HG02943 (cell line): ENCODE measurements around the gene DGKI.

ENCODE experiments used
- ATAC-seq: cut with Tn5 transposase; IDR thresholded peaks from one replicate; pipeline ENCODE4 v1.9.1; 2021; ENCODE audit warnings: mild to moderate bottlenecking, low read depth, moderate library complexity; ENCODE audit not compliant: unreplicated experiment

Gene DGKI

GRCh38 chr7:137572056-137572784, 274.6 kb downstream of the DGKI start:
- ATAC-seq = no peak

- ATAC-seq = no peak
These were observed 282.1 kb downstream of the DGKI start for GRCh38 chr7:137564677-137565076.

GRCh38 chr7:137563981-137564380, 282.8 kb downstream of the DGKI start:
- no peak for ATAC-seq

DNA sequence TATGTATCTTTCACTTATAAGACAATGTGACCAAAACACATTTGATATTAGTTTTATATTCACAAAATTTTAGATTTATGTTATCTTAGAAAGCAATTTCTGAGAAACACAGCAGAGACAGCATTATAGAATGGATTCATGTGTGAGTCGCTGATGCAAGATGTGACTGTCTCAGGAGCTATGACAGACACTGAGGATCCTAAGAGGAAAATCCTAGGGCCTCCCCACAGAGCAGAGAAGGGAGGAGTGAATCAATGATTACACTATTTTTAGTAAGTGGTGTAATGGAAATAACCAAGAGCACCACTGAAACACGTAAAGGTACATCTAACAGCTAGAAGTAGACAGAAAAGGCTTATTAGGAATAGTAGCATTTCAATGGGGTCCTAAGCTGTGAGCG, 299.3 kb downstream of the DGKI start:
- no peak for ATAC-seq

DNA sequence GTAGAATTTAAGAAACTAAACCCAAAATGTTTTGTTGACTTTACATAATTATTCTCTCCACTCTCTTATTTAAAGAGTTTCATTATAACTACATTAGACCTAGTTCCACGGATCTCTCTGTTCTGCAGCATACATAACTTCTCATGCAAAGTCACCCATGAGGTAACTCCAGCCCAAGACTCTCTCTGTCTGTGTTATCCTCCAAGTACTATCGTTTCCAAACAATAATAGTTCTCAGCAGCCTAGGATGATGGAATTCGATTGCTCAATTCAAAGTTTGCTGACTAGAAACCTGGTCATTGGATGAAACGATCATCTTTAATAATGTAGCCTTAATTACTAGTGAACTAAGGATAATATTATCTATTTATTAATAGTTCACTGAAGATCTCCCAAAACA, 300.1 kb downstream of the DGKI start:
- no peak for ATAC-seq

- ATAC-seq = no peak
These were observed 300.8 kb downstream of the DGKI start for GRCh38 chr7:137546009-137546408.

- ATAC-seq = no peak
These were observed 301.6 kb downstream of the DGKI start for GRCh38 chr7:137545059-137545716.

GRCh38 chr7:137544453-137545058, 302.2 kb downstream of the DGKI start:
- no peak for ATAC-seq

- ATAC-seq = no peak
These were observed 307.6 kb downstream of the DGKI start for GRCh38 chr7:137539111-137539715.

GRCh38 chr7:137538361-137538762, 308.4 kb downstream of the DGKI start:
- no peak for ATAC-seq

DNA sequence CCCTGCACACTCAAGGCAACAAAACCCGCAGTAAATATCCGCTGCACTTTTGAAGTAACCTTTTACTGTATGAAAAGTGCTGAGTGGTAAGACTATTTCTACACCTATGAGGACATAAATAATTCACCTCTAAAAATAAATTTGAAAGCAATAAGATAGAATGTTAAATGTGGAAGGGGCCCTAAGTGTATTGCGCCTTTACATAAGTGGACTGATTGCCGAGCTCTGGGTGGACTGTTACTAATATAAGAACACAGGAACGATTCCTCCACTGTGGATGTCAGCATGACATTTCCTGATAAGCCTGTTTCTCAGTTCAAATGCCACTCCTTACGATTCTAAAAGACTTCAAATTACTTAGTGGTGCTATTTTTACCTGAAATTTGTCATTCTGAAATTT, 311.2 kb downstream of the DGKI start:
- ATAC-seq = no peak

GRCh38 chr7:137531671-137532070, 315.1 kb downstream of the DGKI start:
- ATAC-seq = no peak

- no peak for ATAC-seq
These were observed 319.1 kb downstream of the DGKI start for GRCh38 chr7:137527634-137528033.

- ATAC-seq = no peak
These were observed 323.6 kb downstream of the DGKI start for GRCh38 chr7:137523171-137523570.

- no peak for ATAC-seq
These were observed 325.3 kb downstream of the DGKI start for GRCh38 chr7:137521451-137521850.

GRCh38 chr7:137519947-137520346, 326.8 kb downstream of the DGKI start:
- ATAC-seq = no peak

DNA sequence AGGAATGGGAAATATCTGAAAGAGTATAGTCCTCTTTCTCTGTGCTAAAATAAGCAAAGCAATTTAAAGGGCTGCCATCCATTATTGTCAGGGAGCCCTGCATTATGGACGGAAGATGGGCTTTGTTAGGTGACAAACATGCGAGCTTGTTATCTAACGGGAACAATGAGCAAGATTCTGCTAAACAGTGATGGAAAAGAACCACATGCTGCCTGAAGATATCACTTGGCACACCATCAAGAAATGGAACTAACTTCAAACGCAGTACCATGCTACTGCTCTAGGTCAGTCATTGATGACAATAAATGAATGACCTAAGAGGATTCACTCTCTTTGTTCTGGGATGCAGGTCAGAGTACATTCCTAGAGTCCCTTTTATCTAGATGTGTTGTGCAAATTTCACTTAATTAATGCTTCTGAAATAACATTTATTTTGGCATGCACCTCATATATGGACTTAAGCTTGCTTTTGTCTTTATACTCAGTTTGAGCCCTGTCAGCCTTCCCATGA, 327.5 kb downstream of the DGKI start:
- ATAC-seq = no peak

GRCh38 chr7:137513091-137513490, 333.7 kb downstream of the DGKI start:
- ATAC-seq = no peak

DNA sequence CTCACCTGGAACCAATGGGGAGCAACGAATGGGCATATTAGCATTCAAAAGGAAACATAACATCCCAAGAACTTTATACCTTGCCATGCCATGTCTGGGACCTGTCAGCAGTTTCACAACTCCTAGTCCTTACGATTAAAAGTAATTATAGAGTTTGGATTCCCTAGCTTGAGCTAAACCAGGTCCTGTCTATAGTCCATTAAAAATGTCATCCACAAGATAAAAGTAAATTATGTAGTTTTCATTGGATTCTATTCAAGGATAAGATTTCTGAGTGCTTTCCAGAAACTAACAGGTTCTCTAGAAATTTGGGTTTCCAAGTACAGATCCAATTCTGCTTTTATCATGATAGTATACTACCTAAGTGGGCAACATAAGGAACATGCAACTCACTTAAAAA, 339.7 kb downstream of the DGKI start:
- ATAC-seq = no peak

DNA sequence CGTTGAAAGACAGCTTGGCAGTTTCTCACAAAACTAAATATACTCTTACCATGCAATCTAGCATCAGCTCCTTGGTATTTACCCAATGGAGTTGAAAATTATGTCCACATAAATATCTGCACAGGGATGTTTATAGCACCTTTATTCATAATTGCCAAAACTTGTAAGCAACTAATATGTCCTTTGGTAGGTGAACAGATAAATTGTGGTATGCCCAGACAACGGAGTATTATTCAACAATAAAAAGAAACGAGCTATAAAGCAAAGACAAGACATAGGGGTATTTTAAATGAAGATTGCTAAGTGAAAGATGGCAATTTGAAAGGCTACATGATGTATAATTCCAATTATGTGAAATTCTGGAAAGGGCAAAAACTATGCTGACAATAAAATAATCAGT, 340.7 kb downstream of the DGKI start:
- no peak for ATAC-seq

DNA sequence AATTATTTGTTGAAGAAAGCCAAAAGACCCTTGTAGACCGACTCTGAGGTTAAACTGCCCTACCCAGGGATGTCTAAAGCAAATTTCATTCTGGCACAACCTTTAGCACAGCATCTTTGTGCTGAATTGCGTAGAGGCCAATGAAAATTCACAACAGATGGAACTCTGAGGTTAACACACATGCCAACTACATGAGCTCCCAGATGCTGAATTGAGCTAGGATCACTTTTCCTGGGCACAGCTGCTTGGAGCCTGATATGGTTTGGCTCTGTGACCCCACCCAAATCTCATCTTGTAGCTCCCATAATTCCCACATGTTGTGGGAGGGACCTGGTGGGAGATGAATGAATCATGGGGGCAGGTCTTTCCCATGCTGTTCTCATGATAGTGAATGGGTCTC, 345.2 kb downstream of the DGKI start:
- no peak for ATAC-seq
